ENCODE measurements around the gene ZFP57.

The ZFP57 gene

GRCh38 chr6:29629571-29629970 is 51.4 kb downstream of the ZFP57 start:
- no peak for TF ChIP-seq EP300 (IDR thresholded peaks at IDR 0.05; ENCODE audit: borderline replicate concordance)
- no peak for TF ChIP-seq FOXM1 (IDR thresholded peaks at IDR 0.05; ENCODE audit: borderline replicate concordance, low read depth)
- no peak for TF ChIP-seq USF1 (IDR thresholded peaks at IDR 0.05)
- TF ChIP-seq ZBTB7A (IDR thresholded peaks at IDR 0.05; ENCODE audit: low read depth), result no peak
- no peak for TF ChIP-seq MAX (IDR thresholded peaks at IDR 0.05)
- TF ChIP-seq YY1 (IDR thresholded peaks at IDR 0.05; ENCODE audit: low read depth), result no peak
- TF ChIP-seq TAF1 (IDR thresholded peaks at IDR 0.05; ENCODE audit: low read depth), result no peak
- no peak for TF ChIP-seq CREB1 (IDR thresholded peaks at IDR 0.05; ENCODE audit: low read depth)
- no peak for TF ChIP-seq CEBPB (IDR thresholded peaks at IDR 0.05)
- TF ChIP-seq NFIC (IDR thresholded peaks at IDR 0.05), result no peak
- TF ChIP-seq EGR1 (IDR thresholded peaks at IDR 0.05), result no peak
- TF ChIP-seq RAD21 (IDR thresholded peaks at IDR 0.05; ENCODE audit: low read depth), result no peak
- no peak for TF ChIP-seq TEAD4 (IDR thresholded peaks at IDR 0.05)
- TF ChIP-seq REST (IDR thresholded peaks at IDR 0.05; ENCODE audit: low read depth), result no peak
- TF ChIP-seq TCF12 (IDR thresholded peaks at IDR 0.05; ENCODE audit: low read depth), result no peak

- TF ChIP-seq RAD21 (IDR thresholded peaks at IDR 0.05; ENCODE audit: low read depth), result peak; percentile 56
- TF ChIP-seq MAX (IDR thresholded peaks at IDR 0.05), result peak; percentile 67; the same call in 1 of the 2 replicates
- TF ChIP-seq ZBTB7A (IDR thresholded peaks at IDR 0.05; ENCODE audit: low read depth), result peak; percentile 97
- no peak for TF ChIP-seq YY1 (IDR thresholded peaks at IDR 0.05; ENCODE audit: low read depth)
- no peak for TF ChIP-seq NFIC (IDR thresholded peaks at IDR 0.05)
Observed at GRCh38 chr6:29628419-29629281, 52.3 kb downstream of the ZFP57 start.

- no peak for TF ChIP-seq REST (IDR thresholded peaks at IDR 0.05; ENCODE audit: low read depth)
Observed at GRCh38 chr6:29627755-29628418, 53.1 kb downstream of the ZFP57 start.

GRCh38 chr6:29626948-29627754 is 53.8 kb downstream of the ZFP57 start:
- TF ChIP-seq NFIC (IDR thresholded peaks at IDR 0.05) (no peak), TAF1 (IDR thresholded peaks at IDR 0.05; ENCODE audit: low read depth) (no peak), CREB1 (IDR thresholded peaks at IDR 0.05; ENCODE audit: low read depth) (no peak), TCF12 (IDR thresholded peaks at IDR 0.05; ENCODE audit: low read depth) (no peak), RAD21 (IDR thresholded peaks at IDR 0.05; ENCODE audit: low read depth) (no peak), TEAD4 (IDR thresholded peaks at IDR 0.05) (no peak), EP300 (IDR thresholded peaks at IDR 0.05; ENCODE audit: borderline replicate concordance) (no peak), REST (IDR thresholded peaks at IDR 0.05; ENCODE audit: low read depth) (no peak), CEBPB (IDR thresholded peaks at IDR 0.05) (no peak), EGR1 (IDR thresholded peaks at IDR 0.05) (no peak), ZBTB7A (IDR thresholded peaks at IDR 0.05; ENCODE audit: low read depth) (no peak), MAX (IDR thresholded peaks at IDR 0.05) (no peak), YY1 (IDR thresholded peaks at IDR 0.05; ENCODE audit: low read depth) (no peak), USF1 (IDR thresholded peaks at IDR 0.05) (no peak), FOXM1 (IDR thresholded peaks at IDR 0.05; ENCODE audit: borderline replicate concordance, low read depth) (no peak)

Data from Ishikawa (cell line).